Renal cortical epithelial cell (primary cell): ENCODE data around the gene SOX15. TPM values are rescaled to one million over a fixed set of nuclear protein-coding genes. Genes with fewer than 3 reads are reported as not detected.

ENCODE experiments used
- DNase-seq: peaks from one replicate; pipeline ENCODE4 v3.0.0-alpha.2; 2011; ENCODE audit warnings: low read depth
- total RNA-seq: library from RNA; depleted of rRNA; stranded (reverse); fragments of >200 nt; gene quantifications from 2 replicates; pipeline ENCODE4 v1.2.3, GENCODE V29; 2014

The SOX15 gene
- total RNA-seq, 1 donor from 2014 or later: 0.60 TPM

- no peak for DNase-seq
Observed at GRCh38 chr17:7577327-7578199, 12.3 kb downstream of the SOX15 start.

- DNase-seq: no peak
Observed at GRCh38 chr17:7576432-7576937, 13.4 kb downstream of the SOX15 start.

- no peak for DNase-seq
Observed at GRCh38 chr17:7575959-7576358, 13.9 kb downstream of the SOX15 start.

DNA sequence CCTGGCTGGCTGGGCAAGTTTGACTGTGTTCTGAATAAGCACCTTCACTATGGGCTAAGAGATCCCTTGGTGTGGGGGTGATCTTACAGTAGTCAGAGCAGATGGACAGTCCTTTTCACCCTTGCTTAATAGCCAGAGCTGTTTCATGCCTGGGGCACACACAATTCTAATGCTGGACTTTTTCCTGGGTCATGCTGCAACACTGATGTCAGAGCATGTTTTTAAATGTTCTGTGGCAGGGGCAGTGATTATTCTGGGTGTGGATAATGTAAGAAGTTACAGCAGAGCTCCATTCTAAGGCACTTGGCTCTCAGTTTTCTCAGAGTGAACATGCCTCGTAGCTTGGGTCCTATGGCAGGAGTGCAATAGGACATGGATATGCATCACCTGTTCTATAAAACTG is 14.4 kb downstream of the SOX15 start:
- DNase-seq: no peak

DNA sequence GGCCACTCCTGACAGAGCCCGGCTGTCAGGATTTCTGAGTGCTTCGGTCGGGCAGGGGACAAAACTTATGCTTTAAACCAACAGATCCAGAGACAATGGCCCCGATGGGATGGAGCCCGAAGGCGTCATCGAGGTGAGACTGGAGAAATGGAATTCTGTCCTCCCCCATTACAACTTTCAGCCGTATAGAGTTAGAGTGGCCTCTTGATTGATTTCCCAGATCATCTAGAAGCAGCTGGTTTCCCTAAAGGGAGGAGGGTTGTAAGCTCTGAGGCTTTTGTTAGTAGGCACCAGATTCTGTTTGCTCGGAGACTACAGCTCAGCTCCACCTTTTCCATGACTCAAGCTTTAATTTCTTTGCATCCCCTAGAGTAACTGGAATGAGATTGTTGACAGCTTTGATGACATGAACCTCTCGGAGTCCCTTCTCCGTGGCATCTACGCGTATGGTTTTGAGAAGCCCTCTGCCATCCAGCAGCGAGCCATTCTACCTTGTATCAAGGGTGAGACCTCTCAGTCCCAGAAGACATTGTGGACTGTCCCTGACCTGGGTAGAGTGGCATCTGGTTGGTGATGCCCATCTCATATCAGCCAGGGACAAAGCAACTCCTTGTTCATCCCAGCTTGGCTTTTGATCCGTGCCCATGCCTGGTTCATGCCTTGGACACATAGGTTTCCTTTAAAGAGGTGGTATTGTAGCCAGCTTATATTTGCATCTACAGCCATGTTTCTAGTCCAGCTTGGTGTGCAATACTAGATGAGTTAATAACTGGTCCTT is 15.5 kb downstream of the SOX15 start:
- DNase-seq: no peak

GRCh38 chr17:7573324-7574080 is 16.4 kb downstream of the SOX15 start:
- peak; percentile 72 for DNase-seq

GRCh38 chr17:7572588-7573323 is 17.1 kb downstream of the SOX15 start:
- peak; percentile 96 for DNase-seq

DNA sequence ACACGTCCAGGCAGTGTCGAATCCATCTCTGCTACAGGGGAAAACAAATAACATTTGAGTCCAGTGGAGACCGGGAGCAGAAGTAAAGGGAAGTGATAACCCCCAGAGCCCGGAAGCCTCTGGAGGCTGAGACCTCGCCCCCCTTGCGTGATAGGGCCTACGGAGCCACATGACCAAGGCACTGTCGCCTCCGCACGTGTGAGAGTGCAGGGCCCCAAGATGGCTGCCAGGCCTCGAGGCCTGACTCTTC is 17.6 kb downstream of the SOX15 start:
- DNase-seq: no peak

DNA sequence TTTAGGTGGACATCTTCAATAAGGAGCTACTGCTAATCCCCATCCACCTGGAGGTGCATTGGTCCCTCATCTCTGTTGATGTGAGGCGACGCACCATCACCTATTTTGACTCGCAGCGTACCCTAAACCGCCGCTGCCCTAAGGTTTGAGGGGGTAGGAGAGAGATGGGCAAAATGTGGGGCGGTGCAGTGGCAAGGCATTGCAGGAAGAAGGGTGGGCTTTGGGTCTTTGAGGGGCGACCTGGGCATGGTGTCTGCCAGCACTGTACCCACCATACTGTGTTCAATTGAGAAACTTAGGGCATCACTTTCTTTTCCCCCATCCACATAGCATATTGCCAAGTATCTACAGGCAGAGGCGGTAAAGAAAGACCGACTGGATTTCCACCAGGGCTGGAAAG is 19.5 kb downstream of the SOX15 start:
- no peak for DNase-seq

DNA sequence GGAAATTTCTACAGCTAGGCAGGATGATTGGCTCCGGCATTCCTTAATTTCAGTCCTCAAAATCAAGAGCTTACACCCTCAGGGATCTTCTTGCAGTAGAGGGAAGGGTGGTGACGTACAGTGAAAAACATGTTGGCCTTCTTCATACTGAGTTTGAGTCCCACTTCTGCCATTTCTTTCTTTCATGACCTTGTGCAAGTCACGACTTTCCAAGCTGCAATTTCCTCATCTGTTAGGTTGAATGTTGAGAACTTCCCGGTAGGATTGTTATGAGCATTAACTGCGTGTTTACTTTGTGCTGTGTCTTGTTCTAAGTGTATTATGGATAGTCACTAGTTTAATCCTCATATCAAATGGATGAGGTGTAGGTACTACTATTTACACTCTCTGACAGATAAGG is 20.3 kb downstream of the SOX15 start:
- DNase-seq: no peak

- no peak for DNase-seq
Observed at GRCh38 chr17:7563115-7563869, 26.6 kb downstream of the SOX15 start.

DNA sequence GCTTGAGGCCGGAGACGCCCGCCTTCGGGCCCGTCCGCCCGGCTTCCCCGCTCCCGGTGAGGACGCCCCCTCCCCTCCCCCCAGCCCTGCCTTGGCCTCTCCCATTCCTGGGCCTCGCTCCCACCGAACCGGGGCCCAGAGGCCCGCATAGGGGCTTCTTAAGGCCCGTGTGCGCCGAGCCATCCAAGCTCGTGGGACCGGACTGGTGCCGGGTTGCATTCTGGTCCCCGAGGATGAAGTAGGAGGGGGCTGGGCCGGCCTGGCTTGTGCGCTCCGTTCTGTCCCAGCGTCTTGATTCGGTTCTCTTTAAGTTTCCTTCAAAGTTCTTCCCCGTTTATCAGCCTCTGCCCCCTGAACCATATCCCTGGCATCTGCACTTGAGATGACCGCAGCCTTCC is 27.7 kb downstream of the SOX15 start:
- no peak for DNase-seq

DNA sequence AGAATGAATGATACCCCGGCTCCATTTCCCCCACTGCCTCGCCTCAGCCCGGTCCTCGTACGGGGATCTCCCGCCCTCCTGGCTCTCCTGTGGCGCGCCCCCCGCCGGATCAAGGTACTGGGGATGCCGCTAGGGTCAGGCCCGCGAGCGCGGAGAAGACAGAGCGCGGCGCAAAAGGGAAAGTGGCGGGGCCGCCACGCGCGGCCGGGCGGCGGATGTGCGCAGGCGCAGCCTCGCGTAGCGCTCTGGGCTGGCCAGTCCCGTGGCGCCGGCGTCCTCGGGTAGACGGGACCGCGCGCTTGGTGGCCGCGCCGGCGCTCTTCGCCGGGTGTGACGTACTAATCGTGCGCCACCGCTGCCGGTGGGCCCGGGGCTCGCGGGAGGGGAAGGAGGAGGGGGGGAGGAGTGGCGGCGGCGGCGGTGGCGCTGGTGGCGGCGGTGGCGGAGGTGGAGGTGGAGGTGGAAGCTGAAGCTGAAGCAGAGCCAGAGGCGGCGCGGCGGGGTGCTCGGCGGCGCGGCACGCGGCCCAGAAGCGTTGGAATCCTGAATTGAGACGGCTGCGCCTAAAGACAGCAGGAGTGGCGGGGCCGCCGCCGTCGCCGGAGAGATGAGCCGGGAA is 28.2 kb downstream of the SOX15 start, which contains the start of gene SENP3:
Gene SENP3 (plus strand): TSS at position 331 of the 619 bp plus-strand sequence. CDS start 1,158 bp downstream, outside the sequence.
- DNase-seq: peak; percentile 57

GRCh38 chr17:7561028-7561575 is 28.8 kb downstream of the SOX15 start:
- DNase-seq: peak; percentile 66

GRCh38 chr17:7560172-7561027 is 29.5 kb downstream of the SOX15 start:
- peak; percentile 40 for DNase-seq

- DNase-seq: no peak
Observed at GRCh38 chr17:7559320-7560171, 30.3 kb downstream of the SOX15 start.

DNA sequence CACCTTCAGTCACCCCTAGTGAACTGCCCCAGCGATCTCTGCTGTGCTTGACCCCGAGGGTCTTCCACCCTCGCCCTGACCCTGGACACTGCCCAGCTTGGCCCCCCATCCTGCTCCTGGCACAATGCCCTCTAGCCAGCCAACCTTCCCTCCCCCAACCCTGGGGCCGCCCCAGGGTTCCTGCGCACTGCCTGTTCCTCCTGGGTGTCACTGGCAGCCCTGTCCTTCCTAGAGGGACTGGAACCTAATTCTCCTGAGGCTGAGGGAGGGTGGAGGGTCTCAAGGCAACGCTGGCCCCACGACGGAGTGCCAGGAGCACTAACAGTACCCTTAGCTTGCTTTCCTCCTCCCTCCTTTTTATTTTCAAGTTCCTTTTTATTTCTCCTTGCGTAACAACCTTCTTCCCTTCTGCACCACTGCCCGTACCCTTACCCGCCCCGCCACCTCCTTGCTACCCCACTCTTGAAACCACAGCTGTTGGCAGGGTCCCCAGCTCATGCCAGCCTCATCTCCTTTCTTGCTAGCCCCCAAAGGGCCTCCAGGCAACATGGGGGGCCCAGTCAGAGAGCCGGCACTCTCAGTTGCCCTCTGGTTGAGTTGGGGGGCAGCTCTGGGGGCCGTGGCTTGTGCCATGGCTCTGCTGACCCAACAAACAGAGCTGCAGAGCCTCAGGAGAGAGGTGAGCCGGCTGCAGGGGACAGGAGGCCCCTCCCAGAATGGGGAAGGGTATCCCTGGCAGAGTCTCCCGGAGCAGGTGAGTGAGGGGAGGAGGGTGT is 31.2 kb downstream of the SOX15 start, which contains the start of gene TNFSF13:
Gene TNFSF13 (plus strand): TSS at position 207 of the 776 bp plus-strand sequence. CDS start 290 bp downstream, at position 497.
- no peak for DNase-seq
